GM18507 (cell line): ENCODE data around the gene ADIPOR1.
A peak's percentile ranks its signal among the peaks of the same experiment; 100 is the strongest.

Experiments used
- DNase-seq: peaks from one replicate; pipeline ENCODE4 v3.0.0; 2011; ENCODE audit warnings: low read depth; ENCODE audit not compliant: insufficient read length; ENCODE audit errors: extremely low spot score
- FAIRE-seq: peaks from 2 replicates; lab custom pipeline; 2011; peaks lifted over from hg19 to GRCh38; lab: Jason Lieb, UNC

ADIPOR1 gene

GRCh38 chr1:202974856-202975255, 16.7 kb upstream of the ADIPOR1 start:
- DNase-seq (no peak), FAIRE-seq (no peak)

DNA sequence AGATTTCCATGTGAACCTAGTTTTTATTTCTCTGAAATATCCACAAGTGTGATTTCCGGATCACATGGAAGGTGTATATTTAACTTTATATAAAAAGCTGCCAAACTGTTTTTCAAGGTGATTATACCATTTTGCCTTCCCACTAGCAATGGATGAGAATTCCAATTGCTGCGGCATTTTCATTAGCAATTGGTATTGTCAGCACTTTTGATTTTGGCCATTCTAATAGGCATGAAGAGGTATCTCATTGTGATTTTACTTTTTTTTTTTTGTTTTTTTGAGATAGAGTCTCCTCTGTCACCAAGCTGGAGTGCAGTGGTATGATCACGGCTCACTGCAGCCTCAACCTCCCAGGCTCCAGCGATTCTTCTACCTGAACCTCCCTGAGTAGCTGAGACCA, 13.9 kb upstream of the ADIPOR1 start:
- FAIRE-seq = no peak
- DNase-seq = no peak

GRCh38 chr1:202968895-202969295, 10.8 kb upstream of the ADIPOR1 start:
- peak; percentile 49 for FAIRE-seq
- DNase-seq = peak; percentile 35

DNA sequence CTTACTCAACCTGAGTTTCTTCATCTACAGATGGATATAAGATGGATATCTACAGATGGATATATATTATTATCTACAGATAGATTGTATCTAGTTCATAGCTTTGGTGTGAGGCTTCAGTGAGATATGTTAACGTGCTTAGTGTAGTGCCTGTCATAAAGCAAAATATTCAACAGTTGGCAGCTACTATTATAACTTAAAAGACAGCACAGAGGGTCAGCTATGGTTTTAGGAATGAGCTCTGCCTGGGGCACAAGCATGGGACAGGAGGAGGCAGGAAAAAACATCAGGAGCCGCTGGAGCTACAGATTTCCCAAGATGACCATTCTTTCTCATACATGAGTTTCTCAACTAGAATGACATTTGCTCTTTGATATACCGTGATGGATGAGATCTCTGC, 10.2 kb upstream of the ADIPOR1 start:
- DNase-seq (no peak), FAIRE-seq (no peak)

GRCh38 chr1:202967684-202968281, 9.7 kb upstream of the ADIPOR1 start:
- FAIRE-seq (no peak), DNase-seq (no peak)

- FAIRE-seq (no peak), DNase-seq (no peak)
These were observed 8.1 kb upstream of the ADIPOR1 start for GRCh38 chr1:202966006-202966898.

- no peak for DNase-seq
- no peak for FAIRE-seq
These were observed 7.3 kb upstream of the ADIPOR1 start for GRCh38 chr1:202965422-202965821.

- DNase-seq (no peak), FAIRE-seq (no peak)
These were observed 6.8 kb upstream of the ADIPOR1 start for GRCh38 chr1:202964791-202965410.

GRCh38 chr1:202961220-202961880, 3.2 kb upstream of the ADIPOR1 start:
- DNase-seq (no peak), FAIRE-seq (no peak)

DNA sequence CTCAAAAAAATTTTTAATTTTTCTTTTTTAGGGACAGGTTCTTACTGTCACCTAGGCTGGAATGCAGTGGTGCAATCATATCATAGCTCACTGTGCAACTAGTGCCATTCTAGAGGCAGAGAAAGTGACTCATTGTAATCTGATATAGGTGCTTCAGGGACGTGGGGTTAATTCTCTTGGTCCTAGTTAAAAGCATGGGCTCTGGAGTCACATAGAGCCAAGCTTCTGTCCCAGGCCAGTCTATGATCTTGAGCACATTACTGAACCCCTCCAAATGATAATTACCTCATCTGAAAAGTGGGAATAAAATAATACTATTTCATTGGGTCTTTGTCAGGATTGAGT, 1.1 kb upstream of the ADIPOR1 start:
- DNase-seq (no peak), FAIRE-seq (no peak)

DNA sequence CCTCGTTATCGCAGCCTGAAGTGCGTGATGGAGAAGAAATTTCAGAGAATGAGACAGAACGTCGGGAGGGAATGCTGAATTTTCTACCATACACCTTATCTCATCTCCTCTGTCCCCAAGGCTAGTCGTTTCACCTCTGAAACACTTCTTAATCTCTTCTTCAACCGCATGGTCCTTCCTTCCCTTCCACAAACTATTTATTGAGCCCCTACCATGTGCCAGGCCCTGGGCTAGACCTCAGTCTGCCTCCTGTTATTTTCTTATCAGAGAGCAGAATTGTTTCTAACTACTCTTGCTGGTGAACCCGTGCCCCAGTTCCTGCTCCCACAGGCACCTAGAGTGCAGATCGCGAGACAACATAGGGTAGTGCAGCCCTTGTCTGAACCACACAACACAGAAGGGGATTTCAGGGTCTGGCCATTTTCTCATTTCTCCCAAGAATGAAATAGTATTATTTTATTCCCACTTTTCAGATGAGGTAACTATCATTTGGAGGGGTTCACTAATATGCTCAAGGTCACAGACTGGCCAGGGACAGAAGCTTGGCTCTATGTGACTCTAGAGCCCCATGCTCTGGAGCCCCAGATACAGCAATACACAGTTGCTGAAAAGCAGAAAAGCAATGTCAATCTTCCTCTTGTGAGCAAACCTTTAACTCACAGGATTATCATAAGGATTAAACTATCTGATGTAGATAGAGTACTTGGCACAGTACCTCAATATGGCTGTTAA, 598 bp upstream of the ADIPOR1 start:
- no peak for FAIRE-seq
- no peak for DNase-seq

DNA sequence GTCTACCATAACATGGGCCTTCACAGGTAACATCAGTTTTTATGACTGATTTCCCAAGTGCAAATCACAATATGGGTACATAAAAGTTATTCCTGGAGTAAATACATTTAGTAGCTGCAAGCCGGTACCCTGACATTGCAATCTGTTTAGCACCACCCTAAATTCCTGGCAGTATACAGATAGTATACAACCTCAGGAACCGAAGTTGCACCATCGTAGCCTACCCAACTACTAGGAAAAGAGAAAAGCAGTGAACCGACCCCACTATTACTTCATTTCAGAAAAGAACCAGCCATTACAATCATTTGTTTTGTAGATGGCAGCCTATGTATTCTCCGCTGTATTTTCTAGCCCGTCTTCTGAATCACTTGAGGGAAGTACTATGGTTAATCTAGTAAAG, 1.1 kb downstream of the ADIPOR1 start:
- no peak for FAIRE-seq

GRCh38 chr1:202954057-202954745, 3.9 kb downstream of the ADIPOR1 start:
- DNase-seq (no peak), FAIRE-seq (no peak)

More for the DNA sequence above, 1.1 kb downstream of the ADIPOR1 start:
- DNase-seq = no peak

- DNase-seq (no peak), FAIRE-seq (no peak)
These were observed 4.7 kb downstream of the ADIPOR1 start for GRCh38 chr1:202953392-202953791.

DNA sequence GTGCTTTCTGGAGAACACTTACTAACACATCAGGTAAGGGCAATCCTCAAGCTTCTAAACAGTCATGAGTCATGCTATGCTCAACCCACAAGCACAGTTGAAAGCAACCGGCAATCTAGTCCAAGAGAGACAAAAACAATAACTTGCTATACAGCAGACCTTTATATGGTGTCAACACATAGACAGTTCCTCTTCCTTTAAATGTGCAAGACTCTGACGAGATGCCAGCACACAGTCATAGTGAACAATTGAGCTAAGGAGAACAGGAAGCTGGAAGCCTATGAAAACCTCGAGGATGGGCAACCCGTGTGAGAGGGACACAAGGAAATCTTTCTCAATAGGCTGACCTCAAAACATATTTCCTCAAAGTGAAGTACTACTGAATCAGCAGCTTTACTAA, 5.3 kb downstream of the ADIPOR1 start:
- DNase-seq = no peak
- FAIRE-seq = no peak

GRCh38 chr1:202952099-202952498, 6.0 kb downstream of the ADIPOR1 start:
- FAIRE-seq = no peak
- no peak for DNase-seq

- DNase-seq (no peak), FAIRE-seq (no peak)
These were observed 6.7 kb downstream of the ADIPOR1 start for GRCh38 chr1:202951437-202951836.

- no peak for DNase-seq
- no peak for FAIRE-seq
These were observed 12.6 kb downstream of the ADIPOR1 start for GRCh38 chr1:202945483-202945882.

GRCh38 chr1:202944438-202944921, 13.6 kb downstream of the ADIPOR1 start:
- no peak for FAIRE-seq
- no peak for DNase-seq
